Thyroid gland (tissue), 4 donors: ENCODE measurements around the gene TIMP4. TPM values are rescaled to one million over a fixed set of nuclear protein-coding genes. Genes with fewer than 3 reads are reported as not detected.
A peak's percentile ranks its signal among the peaks of the same experiment; 100 is the strongest.

ENCODE experiments used
- DNase-seq, 2 donors: peaks; one replicate each; pipeline ENCODE4 v3.0.0-alpha.2; 2019
- H3K27ac ChIP-seq, 3 donors: fragments of 200-600 bp; sonication (generic); 1 replicate in 2 of 3; 2 replicates in 1 of 3; pipeline ENCODE4 v1.5.1; 2016 to 2019; ENCODE audit warnings: mild to moderate bottlenecking in 1 of 3, moderate library complexity in 1 of 3
- H3K27me3 ChIP-seq: fragments of 200-600 bp; sonication (generic); one replicate; pipeline ENCODE4 v1.5.1; 2019
- H3K36me3 ChIP-seq, 2 donors: fragments of 200-600 bp; sonication (generic); one replicate each; pipeline ENCODE4 v1.5.1; 2016 to 2019
- H3K4me1 ChIP-seq, 2 donors: fragments of 200-600 bp; sonication (generic); one replicate each; pipeline ENCODE4 v1.5.1; 2017 to 2019
- H3K4me3 ChIP-seq, 3 donors: fragments of 200-600 bp; sonication (generic); replicated peaks in 1 of 3; 1 replicate in 2 of 3; 2 replicates in 1 of 3; pipeline ENCODE4 v1.5.1; 2016; ENCODE audit warnings: mild to moderate bottlenecking in 1 of 3
- H3K9me3 ChIP-seq: fragments of 200-600 bp; sonication (generic); one replicate; pipeline ENCODE4 v1.5.1; 2017
- CTCF ChIP-seq, 6 experiments: fragments of 200-600 bp in 3 of 6; fragments of 450-650 bp in 3 of 6; sonication (generic) in 3 of 6; IDR thresholded peaks; one replicate each; pipeline ENCODE4 v1.5.1; 2016 to 2019; ENCODE audit warnings: antibody characterized with exemption in 6 of 6, mild to moderate bottlenecking in 2 of 6, inconsistent platforms in 1 of 6, moderate library complexity in 1 of 6
- POLR2A ChIP-seq, 2 donors: fragments of 450-650 bp; IDR thresholded peaks; one replicate each; pipeline ENCODE4 v1.6.1; 2017; ENCODE audit warnings: antibody characterized with exemption in 2 of 2, mild to moderate bottlenecking in 2 of 2, moderate library complexity in 1 of 2
- WGBS, 2 donors: methylation state at CpG; one replicate each; pipeline ENCODE4 v1.1.5; 2017; 5-methylcytosine and 5-hydroxymethylcytosine counted together
- intact Hi-C: fragments of 100-400 bp; cut with DNase I; formaldehyde crosslinking; loops from one replicate; pipeline ENCODE4 v1.15.1; 2023
- total RNA-seq, 4 donors: library from RNA; depleted of rRNA; stranded (reverse); fragments of >200 nt; gene quantifications; one replicate each; pipeline ENCODE4 v1.2.3, GENCODE V29; 2016

TIMP4 gene
- total RNA-seq, 4 donors from 2014 or later = 25.4 to 35.3 (median 32.6) TPM

DNA sequence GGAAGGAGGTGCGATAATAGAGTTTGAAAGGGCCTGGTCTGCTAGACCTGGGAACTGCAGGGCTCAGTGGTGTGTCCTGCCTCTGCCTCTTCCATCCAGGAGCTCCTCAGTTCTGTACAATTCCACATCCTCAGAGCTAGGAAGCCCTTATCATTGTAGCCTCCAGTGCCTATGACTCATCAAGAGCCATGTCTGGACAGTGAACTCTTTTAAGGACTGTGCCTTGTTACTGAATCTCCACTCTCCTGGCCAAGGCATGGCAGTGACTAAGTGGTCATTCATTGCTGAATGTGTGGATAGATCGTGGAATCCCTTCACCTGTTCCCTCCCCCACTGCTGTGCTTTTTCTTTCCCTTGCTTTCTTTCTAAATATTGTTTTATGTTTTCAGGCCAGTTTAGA lies 2.9 kb downstream of the TIMP4 start:
- no peak for TF ChIP-seq CTCF (IDR thresholded peaks at IDR 0.05)
- TF ChIP-seq POLR2A (IDR thresholded peaks at IDR 0.05) = no peak
- WGBS, 2 donors = 79 to 87% methylated on average over 2 of the region's 2 CpGs
- Histone ChIP-seq H3K27ac (peak overlapping the region in 1 of 3 donors; percentile 33), H3K27me3 (no peaks in the 10 kb centered on the region), H3K9me3 (no peaks in the 10 kb centered on the region), H3K4me1 (peaks cover 0 to 6% of the 10 kb centered on the region in 2 donors), H3K36me3 (no peaks in the 10 kb centered on the region), H3K4me3 (no peak overlapping the region)
- no peak for DNase-seq
- intact Hi-C loops = no loop called here

- DNase-seq = no peak
- Histone ChIP-seq H3K36me3 (no peaks in the 10 kb centered on the region), H3K4me3 (no peak overlapping the region), H3K27ac (no peak overlapping the region), H3K4me1 (peaks cover 0 to 6% of the 10 kb centered on the region in 2 donors), H3K9me3 (no peaks in the 10 kb centered on the region), H3K27me3 (no peaks in the 10 kb centered on the region)
- intact Hi-C loops = no loop called here
- TF ChIP-seq POLR2A (IDR thresholded peaks at IDR 0.05) = no peak
- no peak for TF ChIP-seq CTCF (IDR thresholded peaks at IDR 0.05)
Measured at GRCh38 chr3:12155264-12155663, 3.4 kb downstream of the TIMP4 start.

DNA sequence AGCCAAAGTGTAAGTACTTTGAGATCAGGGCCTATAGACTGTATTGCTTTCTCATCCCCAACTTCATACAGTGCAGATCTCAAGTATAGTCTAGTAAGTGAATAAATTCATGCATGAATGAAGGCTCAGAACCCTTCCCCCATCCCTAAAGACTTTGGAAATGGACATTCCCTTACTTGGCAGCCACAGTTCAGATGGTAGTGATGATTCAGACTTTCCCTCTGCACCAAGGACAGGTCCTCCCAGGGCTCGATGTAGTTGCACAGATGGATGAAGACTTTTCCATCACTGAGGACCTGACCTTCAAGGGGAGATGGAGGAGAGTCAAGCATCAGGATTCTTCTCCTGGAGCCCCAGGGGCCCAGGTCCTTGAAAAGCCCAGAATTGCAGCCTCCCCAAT lies 4.6 kb downstream of the TIMP4 start:
- no peaks in the 10 kb centered on the region for H3K9me3 ChIP-seq
- TF ChIP-seq POLR2A (IDR thresholded peaks at IDR 0.05) (no peak), CTCF (IDR thresholded peaks at IDR 0.05) (no peak)
- H3K36me3 ChIP-seq = no peaks in the 10 kb centered on the region
- no peak overlapping the region for H3K4me3 ChIP-seq
- intact Hi-C loops = no loop called here
- no peak overlapping the region for H3K27ac ChIP-seq
- no peak for DNase-seq
- 50 to 89% methylated on average over 1 of the region's 1 CpG for WGBS, 2 donors
- no peaks in the 10 kb centered on the region for H3K27me3 ChIP-seq
- H3K4me1 ChIP-seq = peaks cover 0 to 6% of the 10 kb centered on the region in 2 donors

GRCh38 chr3:12150112-12150511 lies 8.6 kb downstream of the TIMP4 start:
- no peak for TF ChIP-seq POLR2A (IDR thresholded peaks at IDR 0.05)
- no peak for TF ChIP-seq CTCF (IDR thresholded peaks at IDR 0.05)
- Histone ChIP-seq H3K27me3 (no peaks in the 10 kb centered on the region), H3K36me3 (no peaks in the 10 kb centered on the region), H3K9me3 (no peaks in the 10 kb centered on the region), H3K4me3 (no peak overlapping the region), H3K4me1 (peaks cover 2 to 4% of the 10 kb centered on the region in 2 donors), H3K27ac (no peak overlapping the region)
- WGBS, 2 donors = 71 to 85% methylated on average over 2 of the region's 2 CpGs
- intact Hi-C loops = no loop called here
- DNase-seq = no peak

- H3K27ac ChIP-seq = no peak overlapping the region
- no peaks in the 10 kb centered on the region for H3K9me3 ChIP-seq
- peaks cover 4 to 9% of the 10 kb centered on the region in 2 donors for H3K4me1 ChIP-seq
- no peaks in the 10 kb centered on the region for H3K27me3 ChIP-seq
- H3K36me3 ChIP-seq = no peaks in the 10 kb centered on the region
- WGBS, 2 donors = 74 to 76% methylated on average over 4 of the region's 4 CpGs
- no peak for DNase-seq
- TF ChIP-seq POLR2A (IDR thresholded peaks at IDR 0.05) (no peak), CTCF (IDR thresholded peaks at IDR 0.05) (no peak)
- no peak overlapping the region for H3K4me3 ChIP-seq
- intact Hi-C loops = no loop called here
Measured at GRCh38 chr3:12149029-12149428, 9.7 kb downstream of the TIMP4 start.
